SK-N-SH treated with all-trans-retinoic acid at 6 μM for 48 hours (cell line): Measurements from ENCODE around the gene SEC61B.

Experiments used
- ARNTL ChIP-seq: fragments of 450-650 bp; formaldehyde crosslinking; IDR thresholded peaks from 2 replicates; pipeline ENCODE4 v1.5.0; 2020; ENCODE audit warnings: low read depth, mild to moderate bottlenecking, moderate library complexity, borderline replicate concordance
- ESRRG ChIP-seq: fragments of 250-450 bp; sonication (Bioruptor Pico); IDR thresholded peaks from 2 replicates; pipeline ENCODE4 v1.6.1; 2021; ENCODE audit warnings: mild to moderate bottlenecking
- GLIS3 ChIP-seq: fragments of 250-450 bp; sonication (Bioruptor Pico); IDR thresholded peaks from 2 replicates; pipeline ENCODE4 v1.5.0; 2020; ENCODE audit warnings: mild to moderate bottlenecking, moderate library complexity
- PATZ1 ChIP-seq: fragments of 250-450 bp; sonication (Bioruptor Pico); IDR thresholded peaks from 2 replicates; pipeline ENCODE4 v1.8.0; 2020; ENCODE audit warnings: mild to moderate bottlenecking, moderate library complexity, borderline replicate concordance
- ZFP30 ChIP-seq: fragments of 450-650 bp; formaldehyde crosslinking; IDR thresholded peaks from 2 replicates; pipeline ENCODE4 v1.5.0; 2022; ENCODE audit warnings: mild to moderate bottlenecking, moderate library complexity
- ZNF70 ChIP-seq: fragments of 450-650 bp; formaldehyde crosslinking; IDR thresholded peaks from 2 replicates; pipeline ENCODE4 v1.5.0; 2020; ENCODE audit warnings: mild to moderate bottlenecking, moderate library complexity

GRCh38 chr9:99213197-99213596, 8.9 kb upstream of the SEC61B start:
- no peak for TF ChIP-seq ZFP30 (CRISPR knock-in tag)
- TF ChIP-seq PATZ1 (CRISPR knock-in tag) = no peak
- no peak for TF ChIP-seq ARNTL (CRISPR knock-in tag)
- TF ChIP-seq GLIS3 (CRISPR knock-in tag) = no peak
- TF ChIP-seq ZNF70 (CRISPR knock-in tag) = no peak
- TF ChIP-seq ESRRG = no peak
